Fibroblast of skin of right biceps (primary cell): ENCODE results near the gene RAET1E.
"Not testable (repeated sequence)": the region's sequence is repeated elsewhere in the genome, so short reads cannot be mapped to it uniquely, and the experiment has no call there.

Experiments used
- DNase-seq: peaks from one replicate; pipeline ENCODE4 v3.0.0-alpha.2; 2013

The RAET1E gene

DNA sequence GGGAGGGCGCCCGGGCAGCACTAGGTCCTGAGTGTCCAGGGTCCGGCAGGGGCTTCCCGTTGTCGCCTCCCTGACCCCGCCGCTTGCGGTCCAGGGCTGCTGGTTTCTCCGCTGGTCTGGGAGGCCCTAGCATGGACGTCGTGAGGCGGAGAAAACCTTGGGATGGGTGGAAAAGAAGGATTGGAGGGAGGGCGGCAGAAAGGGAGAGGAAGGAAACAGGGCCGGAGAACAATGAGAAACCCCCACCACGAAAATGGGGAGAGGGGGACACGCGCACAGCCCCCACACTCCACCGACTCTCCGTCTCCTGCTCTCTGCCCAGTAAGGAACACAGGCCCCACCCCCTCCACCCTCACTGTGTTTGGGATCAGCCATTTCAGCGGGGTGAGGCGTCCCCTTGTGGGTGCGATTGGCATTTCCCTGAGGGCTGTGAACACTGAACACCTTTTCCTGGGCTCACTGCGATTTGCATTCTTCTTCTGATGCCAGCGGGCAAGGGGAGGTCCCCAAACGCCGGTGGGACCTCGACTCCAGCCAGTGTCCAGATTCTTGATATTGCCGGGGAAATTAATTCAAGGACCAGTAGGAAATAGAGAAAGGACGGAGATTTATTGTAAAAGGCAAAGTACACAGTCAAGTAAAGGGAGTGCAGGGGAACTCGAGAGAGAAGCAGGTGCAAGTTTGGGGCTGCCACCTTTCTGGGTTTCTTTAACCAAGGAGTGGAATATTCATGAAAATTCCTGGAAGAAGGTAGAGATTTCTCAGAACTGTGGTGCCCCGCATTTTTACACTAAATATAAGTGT lies 28.3 kb upstream of the RAET1E start:
- peak; percentile 81 for DNase-seq

DNA sequence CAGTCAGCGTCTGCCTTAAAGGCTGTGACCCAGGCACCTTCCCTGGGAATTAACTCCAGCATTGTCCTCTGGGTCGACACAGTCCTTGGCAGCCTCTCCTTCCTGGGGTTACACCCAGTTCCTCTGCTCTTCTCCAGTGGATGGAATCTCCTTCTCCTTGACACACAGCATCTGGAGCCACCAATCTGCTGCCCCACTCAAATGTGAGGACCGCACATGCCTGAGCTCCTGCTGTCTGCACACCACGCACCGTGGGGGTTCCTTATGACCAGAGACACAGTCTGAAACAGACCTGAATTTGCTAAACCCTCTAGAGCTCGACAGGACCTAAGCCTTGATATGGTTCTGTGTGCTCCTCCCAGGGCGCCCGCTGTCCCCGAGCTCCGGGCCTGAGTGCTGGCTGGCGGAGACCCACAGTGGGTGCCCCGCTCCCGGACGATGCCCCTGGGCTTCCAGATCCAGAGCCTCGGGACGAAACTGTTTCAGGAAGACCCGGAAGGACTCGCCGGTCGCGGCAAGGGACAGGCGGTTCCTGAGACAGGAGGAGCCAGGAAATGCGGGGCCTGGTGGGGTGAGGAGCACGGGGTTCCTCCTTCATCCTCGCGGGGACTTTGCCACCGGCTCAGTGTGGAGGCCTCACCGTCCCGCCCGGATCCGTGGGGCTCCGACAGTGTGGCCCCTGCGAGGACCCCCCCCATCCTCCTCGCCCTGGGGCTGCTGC lies 27.5 kb upstream of the RAET1E start:
- no peak for DNase-seq

DNA sequence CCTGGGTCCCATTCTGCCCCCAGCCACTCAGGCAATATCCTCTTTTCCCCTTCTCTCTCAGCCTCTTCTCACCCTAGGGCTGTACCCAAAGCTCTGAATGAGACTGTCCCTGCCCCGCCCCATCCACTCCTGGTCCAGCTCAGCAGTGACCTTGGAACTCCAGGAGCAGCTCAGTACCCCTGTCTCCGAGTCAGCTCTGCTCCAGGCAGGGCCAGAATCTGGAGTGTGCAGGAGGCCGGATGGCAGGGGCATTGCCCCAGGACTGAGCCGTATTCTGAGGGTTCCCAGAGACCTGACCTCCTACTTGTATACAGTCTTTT lies 27.0 kb upstream of the RAET1E start:
- DNase-seq: no peak

- no peak for DNase-seq
These were observed 26.5 kb upstream of the RAET1E start for GRCh38 chr6:149924206-149924932.

GRCh38 chr6:149923327-149923986 lies 25.5 kb upstream of the RAET1E start:
- no peak for DNase-seq

- DNase-seq: peak; percentile 96
These were observed 24.9 kb upstream of the RAET1E start, which contains the start of gene RAET1G for GRCh38 chr6:149922642-149923326. TSS of gene RAET1G (minus strand) at chr6:149923121. CDS start at chr6:149923010, 111 bp downstream.

DNA sequence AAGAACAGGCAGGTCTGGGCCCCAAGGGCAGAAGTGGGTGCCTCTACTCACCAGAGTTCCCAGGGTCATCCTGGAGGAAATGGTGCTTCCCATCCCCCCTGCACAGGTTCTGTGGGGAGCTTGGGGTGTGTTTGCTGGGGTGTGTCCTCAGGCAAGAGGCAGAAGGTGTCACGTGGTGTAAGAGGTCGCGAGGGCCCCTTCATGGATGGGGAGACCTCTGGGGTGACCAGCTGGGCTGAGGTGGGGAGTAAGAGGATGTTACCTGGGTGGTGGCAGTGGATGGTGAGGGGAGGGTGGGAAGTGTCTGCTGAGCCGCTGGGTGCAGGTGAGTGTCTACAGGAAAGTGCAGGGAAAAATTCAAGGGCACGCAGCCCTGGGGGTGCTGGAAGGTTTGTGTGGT lies 24.2 kb upstream of the RAET1E start:
- not testable (repeated sequence) for DNase-seq

DNA sequence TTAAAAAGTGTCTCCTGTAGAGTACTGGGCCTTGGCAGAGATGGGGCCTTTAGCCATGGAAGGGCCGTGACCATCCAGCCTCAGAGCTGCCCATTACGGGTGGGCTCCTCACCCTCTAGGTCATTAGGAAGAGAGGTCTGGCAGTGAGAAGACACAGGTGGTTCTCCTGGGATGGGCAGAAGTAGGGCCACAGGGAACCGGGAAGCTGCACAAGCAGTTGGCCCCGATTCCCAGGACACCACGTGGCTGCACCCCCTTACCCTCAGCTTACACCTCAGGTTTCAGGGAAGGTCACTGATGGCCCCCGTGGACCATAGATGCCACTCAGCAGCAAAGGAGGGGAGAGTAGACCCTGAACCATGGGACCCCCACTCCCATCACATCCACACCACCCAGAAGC lies 23.4 kb upstream of the RAET1E start:
- no peak for DNase-seq

GRCh38 chr6:149919834-149920225 lies 21.9 kb upstream of the RAET1E start:
- no peak for DNase-seq

- DNase-seq: not testable (repeated sequence)
These were observed 21.4 kb upstream of the RAET1E start for GRCh38 chr6:149919126-149919833.

GRCh38 chr6:149918151-149918905 lies 20.4 kb upstream of the RAET1E start:
- no peak for DNase-seq

- no peak for DNase-seq
These were observed 19.8 kb upstream of the RAET1E start for GRCh38 chr6:149917679-149918078.

- no peak for DNase-seq
These were observed 18.3 kb upstream of the RAET1E start for GRCh38 chr6:149915970-149916865.

DNA sequence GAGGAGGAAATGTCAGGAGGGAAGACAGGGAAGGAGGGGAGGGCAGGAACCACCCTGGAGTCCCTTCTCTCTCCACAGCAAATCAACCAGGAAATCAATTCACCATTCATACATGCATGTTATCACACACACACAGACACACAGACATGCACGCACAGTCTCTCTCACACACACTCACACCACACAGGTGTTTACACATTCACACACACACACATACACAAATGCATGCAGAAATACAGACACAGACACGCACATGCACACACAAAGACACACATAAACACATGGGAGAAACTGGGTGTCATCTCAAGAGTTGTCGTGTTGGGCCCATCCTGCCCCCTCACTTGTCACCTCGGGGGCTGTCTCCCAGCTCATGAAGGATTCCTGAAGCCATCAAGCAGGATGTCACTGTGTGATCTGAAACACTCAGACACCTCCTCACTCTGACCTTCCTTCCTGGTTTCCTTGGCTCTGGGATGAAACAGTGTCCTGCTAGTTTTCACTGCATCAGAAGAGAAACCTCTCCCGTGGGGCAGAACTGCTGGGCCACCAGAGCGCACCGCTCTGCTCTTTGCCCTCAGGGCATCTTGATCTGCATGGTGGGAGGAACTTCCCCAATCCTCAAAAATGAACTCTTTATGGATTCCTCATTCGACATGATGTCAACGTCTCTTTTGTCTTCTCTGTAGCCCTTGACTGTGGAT lies 15.8 kb upstream of the RAET1E start:
- DNase-seq: no peak

DNA sequence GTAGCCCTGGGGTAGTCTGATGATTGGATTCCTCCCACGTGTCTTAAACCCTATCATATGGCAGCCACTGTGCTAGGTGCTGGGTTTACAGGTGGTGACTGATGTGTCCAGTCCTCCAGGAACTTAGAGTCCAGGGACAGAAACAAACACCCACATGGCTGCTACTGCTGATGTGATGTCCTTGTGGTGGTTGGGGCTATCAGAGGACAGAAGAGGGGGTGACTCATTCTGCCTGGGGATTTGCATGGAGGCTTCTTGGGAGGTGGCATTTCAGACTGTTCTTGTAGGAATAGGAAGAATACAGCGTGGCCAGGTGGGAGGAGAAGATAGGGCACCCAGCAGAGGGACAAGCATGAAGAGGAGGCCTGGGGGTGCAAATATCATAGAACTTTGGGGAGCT lies 15.2 kb upstream of the RAET1E start:
- no peak for DNase-seq

- not testable (repeated sequence) for DNase-seq
These were observed 14.8 kb upstream of the RAET1E start for GRCh38 chr6:149912680-149913079.

DNA sequence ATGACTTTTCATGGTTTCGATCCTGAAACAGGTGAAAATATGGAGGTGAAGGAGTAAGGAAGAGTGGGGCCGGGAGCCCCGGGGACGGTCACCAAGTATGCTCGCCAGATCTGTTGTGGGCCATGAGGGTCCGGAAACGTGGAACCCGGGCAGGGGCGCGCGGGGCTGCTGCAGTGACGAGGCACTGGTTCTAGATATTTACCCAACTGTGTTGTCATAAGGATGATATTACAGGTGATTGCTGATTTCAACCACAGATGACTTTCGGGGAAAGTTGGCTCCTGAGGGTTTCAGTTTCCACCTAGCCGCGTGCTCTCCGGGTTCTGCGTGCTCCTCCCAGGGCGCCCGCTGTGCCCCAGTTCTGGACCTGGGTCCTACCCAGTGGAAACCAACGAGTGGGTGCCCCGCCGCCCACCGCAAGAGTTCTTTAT lies 12.8 kb upstream of the RAET1E start:
- DNase-seq: no peak

- DNase-seq: no peak
These were observed 12.0 kb upstream of the RAET1E start for GRCh38 chr6:149909701-149910470.
